SU-DHL-6 (cell line): Measurements from ENCODE around the gene KRT27.

Experiments used
- EZH2phosphoT487 ChIP-seq: fragments of 200-600 bp; sonication (generic), shearing (Covaris generic); conservative IDR thresholded peaks from 2 replicates; pipeline ENCODE4 v1.6.1; 2018; ENCODE audit warnings: mild to moderate bottlenecking, antibody characterized with exemption, low read length, moderate library complexity, mixed read lengths
- TF ChIP-seq, protein P1 (sequence below): fragments of 200-600 bp; sonication (generic); IDR thresholded peaks from one replicate; pipeline ENCODE4 v1.5.1; 2017; ENCODE audit warnings: antibody characterized with exemption, mild to moderate bottlenecking, low read length, moderate library complexity; ENCODE audit not compliant: insufficient read depth, poor library complexity, severe bottlenecking

DNA sequence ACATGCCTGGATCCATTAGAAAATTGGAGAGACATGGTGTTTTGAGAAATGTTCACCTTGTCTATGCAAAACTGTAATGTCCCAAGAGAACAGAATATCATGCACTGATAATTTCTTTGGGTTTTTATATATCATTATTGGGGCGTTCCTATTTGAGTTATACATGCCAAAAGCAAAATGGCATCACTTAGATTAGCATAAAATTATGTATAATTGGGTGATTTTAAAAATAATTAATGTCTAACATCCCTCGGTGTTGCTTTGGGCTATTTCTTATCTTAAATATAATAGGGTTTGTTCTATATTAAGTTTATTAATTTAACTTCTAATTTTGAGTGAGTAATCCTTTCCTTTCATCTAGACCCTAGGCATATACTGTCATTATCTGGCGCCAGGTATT is 17.5 kb upstream of the KRT27 start, which contains the start of gene KRT28:
- TF ChIP-seq, protein P1, sequence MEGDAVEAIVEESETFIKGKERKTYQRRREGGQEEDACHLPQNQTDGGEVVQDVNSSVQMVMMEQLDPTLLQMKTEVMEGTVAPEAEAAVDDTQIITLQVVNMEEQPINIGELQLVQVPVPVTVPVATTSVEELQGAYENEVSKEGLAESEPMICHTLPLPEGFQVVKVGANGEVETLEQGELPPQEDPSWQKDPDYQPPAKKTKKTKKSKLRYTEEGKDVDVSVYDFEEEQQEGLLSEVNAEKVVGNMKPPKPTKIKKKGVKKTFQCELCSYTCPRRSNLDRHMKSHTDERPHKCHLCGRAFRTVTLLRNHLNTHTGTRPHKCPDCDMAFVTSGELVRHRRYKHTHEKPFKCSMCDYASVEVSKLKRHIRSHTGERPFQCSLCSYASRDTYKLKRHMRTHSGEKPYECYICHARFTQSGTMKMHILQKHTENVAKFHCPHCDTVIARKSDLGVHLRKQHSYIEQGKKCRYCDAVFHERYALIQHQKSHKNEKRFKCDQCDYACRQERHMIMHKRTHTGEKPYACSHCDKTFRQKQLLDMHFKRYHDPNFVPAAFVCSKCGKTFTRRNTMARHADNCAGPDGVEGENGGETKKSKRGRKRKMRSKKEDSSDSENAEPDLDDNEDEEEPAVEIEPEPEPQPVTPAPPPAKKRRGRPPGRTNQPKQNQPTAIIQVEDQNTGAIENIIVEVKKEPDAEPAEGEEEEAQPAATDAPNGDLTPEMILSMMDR, result no peak
- TF ChIP-seq EZH2phosphoT487, result no peak
